NB4 (cell line): Measurements from ENCODE around the gene CYB561D1.

ENCODE experiments used
- DNase-seq: peaks from one replicate; pipeline ENCODE4 v3.0.0; 2010; ENCODE audit warnings: low read depth
- H3K4me3 ChIP-seq: one replicate; pipeline ENCODE4 v1.5.1; 2011; ENCODE audit warnings: mild to moderate bottlenecking, low read depth, low read length, moderate library complexity
- MYC ChIP-seq: IDR thresholded peaks from 2 replicates; pipeline ENCODE4 v1.6.1; 2011; ENCODE audit warnings: low read depth, low read length
- POLR2A ChIP-seq: IDR thresholded peaks from 2 replicates; pipeline ENCODE4 v1.6.1; 2011; ENCODE audit warnings: mild to moderate bottlenecking; ENCODE audit not compliant: insufficient read length; ENCODE audit errors: extremely low read depth
- TF ChIP-seq, protein P1 (sequence below): IDR thresholded peaks from 2 replicates; pipeline ENCODE4 v1.6.1; 2011; ENCODE audit warnings: low read depth, low read length
- TF ChIP-seq, protein P2 (sequence below): IDR thresholded peaks from one replicate; pipeline ENCODE4 v1.5.1; 2012; ENCODE audit warnings: low read depth, low read length

The CYB561D1 gene

DNA sequence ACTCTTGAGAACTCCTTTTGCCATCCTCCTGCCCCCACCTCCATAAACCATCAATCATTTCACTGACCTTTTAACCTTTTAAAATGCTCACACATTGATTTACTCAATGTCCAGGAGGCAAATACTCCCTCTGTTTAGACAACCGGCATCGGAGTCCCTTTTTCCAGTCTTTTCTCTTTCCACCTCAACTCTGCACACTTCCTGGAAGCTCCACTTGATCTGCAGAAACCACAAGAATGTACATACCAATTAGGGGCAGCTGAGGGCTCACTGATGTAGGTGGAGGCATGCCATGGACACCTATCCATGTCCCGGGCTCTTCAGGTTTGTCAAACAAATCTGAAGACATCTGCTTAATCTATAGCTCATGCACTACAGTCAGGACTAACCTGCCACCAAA lies 21.0 kb downstream of the CYB561D1 start:
- H3K4me3 ChIP-seq, result no peak overlapping the region
- no peak for TF ChIP-seq MYC
- TF ChIP-seq, protein P1, sequence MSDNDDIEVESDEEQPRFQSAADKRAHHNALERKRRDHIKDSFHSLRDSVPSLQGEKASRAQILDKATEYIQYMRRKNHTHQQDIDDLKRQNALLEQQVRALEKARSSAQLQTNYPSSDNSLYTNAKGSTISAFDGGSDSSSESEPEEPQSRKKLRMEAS, result no peak
- TF ChIP-seq, protein P2, sequence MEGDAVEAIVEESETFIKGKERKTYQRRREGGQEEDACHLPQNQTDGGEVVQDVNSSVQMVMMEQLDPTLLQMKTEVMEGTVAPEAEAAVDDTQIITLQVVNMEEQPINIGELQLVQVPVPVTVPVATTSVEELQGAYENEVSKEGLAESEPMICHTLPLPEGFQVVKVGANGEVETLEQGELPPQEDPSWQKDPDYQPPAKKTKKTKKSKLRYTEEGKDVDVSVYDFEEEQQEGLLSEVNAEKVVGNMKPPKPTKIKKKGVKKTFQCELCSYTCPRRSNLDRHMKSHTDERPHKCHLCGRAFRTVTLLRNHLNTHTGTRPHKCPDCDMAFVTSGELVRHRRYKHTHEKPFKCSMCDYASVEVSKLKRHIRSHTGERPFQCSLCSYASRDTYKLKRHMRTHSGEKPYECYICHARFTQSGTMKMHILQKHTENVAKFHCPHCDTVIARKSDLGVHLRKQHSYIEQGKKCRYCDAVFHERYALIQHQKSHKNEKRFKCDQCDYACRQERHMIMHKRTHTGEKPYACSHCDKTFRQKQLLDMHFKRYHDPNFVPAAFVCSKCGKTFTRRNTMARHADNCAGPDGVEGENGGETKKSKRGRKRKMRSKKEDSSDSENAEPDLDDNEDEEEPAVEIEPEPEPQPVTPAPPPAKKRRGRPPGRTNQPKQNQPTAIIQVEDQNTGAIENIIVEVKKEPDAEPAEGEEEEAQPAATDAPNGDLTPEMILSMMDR, result no peak
- no peak for TF ChIP-seq POLR2A
- DNase-seq, result no peak

DNA sequence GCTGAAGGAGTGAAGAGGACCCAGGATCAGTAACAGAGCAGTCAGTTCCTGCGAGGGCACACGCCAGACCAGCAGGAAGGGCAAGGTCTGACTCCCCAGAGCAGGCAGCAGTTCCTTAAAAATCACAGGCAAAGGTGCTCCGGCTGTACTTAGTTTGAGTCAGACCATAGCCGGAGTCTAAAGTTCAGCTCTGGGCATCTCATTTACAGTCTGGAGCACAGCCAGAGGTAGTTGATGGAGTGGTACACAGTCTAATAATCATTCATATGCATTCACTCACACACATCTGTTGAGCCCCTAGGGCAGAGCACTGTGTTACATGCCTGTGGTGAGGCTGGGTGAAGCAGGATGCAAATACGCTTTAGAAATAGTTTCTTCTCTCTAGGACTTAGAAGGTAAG lies 23.0 kb downstream of the CYB561D1 start:
- TF ChIP-seq, protein P2, result no peak
- TF ChIP-seq POLR2A (no peak), MYC (no peak)
- TF ChIP-seq, protein P1, result no peak
- no peak overlapping the region for H3K4me3 ChIP-seq
- DNase-seq, result no peak

DNA sequence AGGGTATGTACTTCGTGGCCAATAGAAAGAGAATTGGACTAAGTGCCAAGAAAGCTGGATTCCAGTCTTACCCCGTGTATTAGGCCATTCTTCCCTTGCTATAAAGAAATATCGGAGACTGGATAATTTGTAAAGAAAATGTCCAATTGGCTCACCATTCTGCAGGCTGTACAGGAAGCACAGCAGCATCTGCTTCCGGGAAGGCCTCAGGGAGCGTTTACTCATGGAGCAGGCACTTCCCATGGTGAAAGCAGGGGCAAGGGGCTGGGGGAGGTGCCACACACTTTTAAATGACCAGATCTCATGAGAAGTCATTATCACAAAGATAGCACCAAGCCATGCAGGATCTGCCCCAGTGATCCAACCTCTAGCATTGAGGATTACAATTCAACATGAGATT lies 23.4 kb downstream of the CYB561D1 start:
- DNase-seq, result no peak
- TF ChIP-seq, protein P1, result no peak
- TF ChIP-seq, protein P2, result no peak
- TF ChIP-seq MYC (no peak), POLR2A (no peak)
- no peak overlapping the region for H3K4me3 ChIP-seq

DNA sequence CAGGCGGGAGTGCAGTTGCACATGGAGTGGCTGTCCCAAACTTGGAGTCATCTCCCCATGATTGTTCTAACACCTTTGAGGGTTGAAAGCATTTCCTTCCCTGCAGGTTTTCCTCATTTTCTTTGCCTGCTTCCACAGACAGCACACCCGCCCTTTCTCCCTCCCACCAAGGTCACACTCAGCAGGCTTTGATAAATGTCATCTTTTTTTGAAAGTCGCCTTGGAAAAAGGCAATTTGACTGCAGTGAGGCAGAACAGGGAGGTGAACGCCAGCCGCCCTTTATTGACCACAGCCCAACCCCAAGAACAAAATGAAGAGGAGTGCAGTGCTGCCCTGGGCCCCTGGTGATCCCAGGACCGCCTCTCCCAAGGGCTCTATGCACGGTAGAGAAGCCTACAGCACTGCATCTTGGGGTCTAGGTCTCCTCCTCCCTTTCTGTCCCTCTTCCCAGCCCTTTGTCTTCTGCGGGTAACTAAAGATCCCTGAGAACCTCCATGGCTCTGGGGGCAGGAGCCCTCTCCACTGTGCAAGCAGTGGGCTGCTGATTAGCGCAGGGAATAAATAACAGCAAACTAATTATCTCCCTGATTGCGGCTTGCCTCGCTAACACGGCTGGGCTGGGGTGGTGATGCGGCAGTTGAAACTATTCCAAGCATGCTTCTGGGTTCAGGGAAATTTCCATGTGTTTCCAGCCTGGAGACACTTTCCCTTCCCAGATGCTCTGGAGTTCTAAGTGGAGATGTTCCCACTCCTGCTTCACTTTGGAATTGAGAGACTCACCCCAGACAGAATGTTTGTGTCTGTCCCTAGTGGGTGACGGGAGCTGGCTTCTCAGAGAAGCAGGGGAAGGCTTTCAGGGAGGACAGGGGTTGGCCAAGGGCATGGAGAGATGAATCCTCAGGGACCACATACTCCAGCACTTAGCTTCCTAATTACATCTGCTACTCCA lies 27.4 kb downstream of the CYB561D1 start:
- TF ChIP-seq, protein P1, result no peak
- TF ChIP-seq, protein P2, result no peak
- TF ChIP-seq MYC, result no peak
- no peak for TF ChIP-seq POLR2A
- no peak overlapping the region for H3K4me3 ChIP-seq
- no peak for DNase-seq

DNA sequence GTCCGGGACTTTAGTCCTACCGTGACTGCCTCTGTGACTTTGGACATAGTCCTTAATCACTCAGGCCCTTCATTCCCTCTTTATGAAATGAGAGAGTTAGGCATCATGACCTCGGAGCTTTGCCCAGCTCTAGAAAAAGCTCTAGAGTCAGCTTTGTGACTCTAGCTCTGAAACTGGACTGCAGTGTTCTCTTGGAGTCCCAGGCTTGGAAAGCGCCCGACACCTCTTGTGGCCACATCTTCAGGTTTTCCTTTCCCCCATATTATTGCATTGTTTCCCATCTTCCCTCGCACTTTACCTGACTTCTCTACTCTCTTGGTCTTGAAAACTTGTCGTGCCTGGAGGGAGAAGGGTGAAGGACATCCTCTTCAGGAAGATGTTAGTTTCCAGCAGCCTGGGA lies 28.1 kb downstream of the CYB561D1 start:
- TF ChIP-seq, protein P2, result no peak
- TF ChIP-seq, protein P1, result no peak
- TF ChIP-seq POLR2A, result no peak
- no peak for TF ChIP-seq MYC
- DNase-seq, result no peak
- no peak overlapping the region for H3K4me3 ChIP-seq
